HEK293 (cell line): ENCODE measurements around the gene FNDC3A.

ENCODE experiments used
- KLF9 ChIP-seq: fragments of 450-650 bp; formaldehyde crosslinking; IDR thresholded peaks from 2 replicates; pipeline ENCODE4 v1.5.1; 2016; ENCODE audit warnings: missing biosample characterization, missing genetic modification characterization, low read depth
- MEIS1 ChIP-seq: sonication (generic); formaldehyde crosslinking; IDR thresholded peaks from 2 replicates; pipeline ENCODE4 v1.8.1; 2022; ENCODE audit warnings: missing genetic modification reagents, mild to moderate bottlenecking, borderline replicate concordance
- MZF1 ChIP-seq: fragments of 450-650 bp; formaldehyde crosslinking; IDR thresholded peaks from 2 replicates; pipeline ENCODE4 v1.5.1; 2017; ENCODE audit warnings: missing biosample characterization, missing genetic modification characterization, borderline replicate concordance
- SETDB1 ChIP-seq: IDR thresholded peaks from one replicate; pipeline ENCODE4 v1.6.1; 2017; ENCODE audit warnings: mild to moderate bottlenecking, low read length, moderate library complexity, mixed read lengths; ENCODE audit not compliant: insufficient read length
- ZBTB20 ChIP-seq: fragments of 450-650 bp; formaldehyde crosslinking; IDR thresholded peaks from 2 replicates; pipeline ENCODE4 v1.5.1; 2016; ENCODE audit warnings: missing biosample characterization, missing genetic modification characterization
- ZNF112 ChIP-seq: fragments of 450-650 bp; formaldehyde crosslinking; IDR thresholded peaks from 2 replicates; pipeline ENCODE4 v1.5.0; 2017; ENCODE audit warnings: missing biosample characterization, missing genetic modification characterization
- ZNF140 ChIP-seq: fragments of 450-650 bp; formaldehyde crosslinking; IDR thresholded peaks from 2 replicates; pipeline ENCODE4 v1.5.1; 2016; ENCODE audit warnings: missing biosample characterization, missing genetic modification characterization
- ZNF155 ChIP-seq: fragments of 450-650 bp; formaldehyde crosslinking; IDR thresholded peaks from 2 replicates; pipeline ENCODE4 v1.5.1; 2016; ENCODE audit warnings: missing biosample characterization, missing genetic modification characterization
- ZNF266 ChIP-seq: fragments of 450-650 bp; formaldehyde crosslinking; IDR thresholded peaks from 2 replicates; pipeline ENCODE4 v1.5.1; 2016; ENCODE audit warnings: missing biosample characterization, missing genetic modification characterization, low read depth
- ZNF274 ChIP-seq, 2 experiments: fragments of 200-500 bp in 1 of 2; fragments of 450-650 bp in 1 of 2; sonication (Bioruptor generic) in 1 of 2; formaldehyde crosslinking in 1 of 2; IDR thresholded peaks; 2 replicates each; pipeline versions ENCODE4 v1.5.1 to v1.6.1; 2014 to 2016; ENCODE audit warnings: borderline replicate concordance in 1 of 2, inconsistent platforms in 1 of 2, low read length in 1 of 2, missing biosample characterization in 1 of 2, missing genetic modification characterization in 1 of 2
- ZNF37A ChIP-seq: fragments of 450-650 bp; IDR thresholded peaks from 2 replicates; pipeline ENCODE4 v1.5.1; 2018; ENCODE audit warnings: missing biosample characterization, missing genetic modification characterization
- ZNF416 ChIP-seq: fragments of 450-650 bp; formaldehyde crosslinking; IDR thresholded peaks from 2 replicates; pipeline ENCODE4 v1.5.1; 2016; ENCODE audit warnings: missing biosample characterization, missing genetic modification characterization
- ZNF514 ChIP-seq: fragments of 450-650 bp; formaldehyde crosslinking; IDR thresholded peaks from 2 replicates; pipeline ENCODE4 v1.5.1; 2016; ENCODE audit warnings: missing biosample characterization, missing genetic modification characterization
- ZNF660 ChIP-seq: fragments of 450-650 bp; IDR thresholded peaks from 2 replicates; pipeline ENCODE4 v1.5.1; 2018; ENCODE audit warnings: missing biosample characterization, mild to moderate bottlenecking, missing genetic modification characterization
- ZNF664 ChIP-seq: fragments of 450-650 bp; formaldehyde crosslinking; IDR thresholded peaks from 2 replicates; pipeline ENCODE4 v1.5.1; 2016; ENCODE audit warnings: missing biosample characterization, missing genetic modification characterization
- ZNF837 ChIP-seq: fragments of 450-650 bp; formaldehyde crosslinking; IDR thresholded peaks from 2 replicates; pipeline ENCODE4 v1.5.1; 2016; ENCODE audit warnings: missing biosample characterization, missing genetic modification characterization
- ZSCAN16 ChIP-seq: fragments of 450-650 bp; formaldehyde crosslinking; IDR thresholded peaks from 2 replicates; pipeline ENCODE4 v1.5.1; 2016; ENCODE audit warnings: missing biosample characterization, missing genetic modification characterization
- TF ChIP-seq, protein P1 (sequence below): fragments of 450-650 bp; formaldehyde crosslinking; IDR thresholded peaks from 2 replicates; pipeline ENCODE4 v1.5.1; 2016; ENCODE audit warnings: missing biosample characterization, missing genetic modification characterization
- TF ChIP-seq, protein P2 (sequence below): fragments of 450-650 bp; IDR thresholded peaks from 2 replicates; pipeline ENCODE4 v1.5.1; 2018; ENCODE audit warnings: missing biosample characterization, mild to moderate bottlenecking, missing genetic modification characterization
- TF ChIP-seq, protein P3 (sequence below): fragments of 450-650 bp; formaldehyde crosslinking; IDR thresholded peaks from 2 replicates; pipeline ENCODE4 v1.5.1; 2016; ENCODE audit warnings: missing biosample characterization, missing genetic modification characterization, borderline replicate concordance
- TF ChIP-seq, protein P4 (sequence below): fragments of 450-650 bp; formaldehyde crosslinking; IDR thresholded peaks from 2 replicates; pipeline ENCODE4 v1.5.1; 2016; ENCODE audit warnings: missing biosample characterization, missing genetic modification characterization
- TF ChIP-seq, protein P5 (sequence below): fragments of 450-650 bp; formaldehyde crosslinking; IDR thresholded peaks from 2 replicates; pipeline ENCODE4 v1.5.1; 2016; ENCODE audit warnings: missing biosample characterization, missing genetic modification characterization
- TF ChIP-seq, protein P6 (sequence below): fragments of 450-650 bp; formaldehyde crosslinking; optimal IDR thresholded peaks from 2 replicates; pipeline ENCODE3; 2016; ENCODE audit warnings: missing biosample characterization, mild to moderate bottlenecking, missing genetic modification characterization

The FNDC3A gene

DNA sequence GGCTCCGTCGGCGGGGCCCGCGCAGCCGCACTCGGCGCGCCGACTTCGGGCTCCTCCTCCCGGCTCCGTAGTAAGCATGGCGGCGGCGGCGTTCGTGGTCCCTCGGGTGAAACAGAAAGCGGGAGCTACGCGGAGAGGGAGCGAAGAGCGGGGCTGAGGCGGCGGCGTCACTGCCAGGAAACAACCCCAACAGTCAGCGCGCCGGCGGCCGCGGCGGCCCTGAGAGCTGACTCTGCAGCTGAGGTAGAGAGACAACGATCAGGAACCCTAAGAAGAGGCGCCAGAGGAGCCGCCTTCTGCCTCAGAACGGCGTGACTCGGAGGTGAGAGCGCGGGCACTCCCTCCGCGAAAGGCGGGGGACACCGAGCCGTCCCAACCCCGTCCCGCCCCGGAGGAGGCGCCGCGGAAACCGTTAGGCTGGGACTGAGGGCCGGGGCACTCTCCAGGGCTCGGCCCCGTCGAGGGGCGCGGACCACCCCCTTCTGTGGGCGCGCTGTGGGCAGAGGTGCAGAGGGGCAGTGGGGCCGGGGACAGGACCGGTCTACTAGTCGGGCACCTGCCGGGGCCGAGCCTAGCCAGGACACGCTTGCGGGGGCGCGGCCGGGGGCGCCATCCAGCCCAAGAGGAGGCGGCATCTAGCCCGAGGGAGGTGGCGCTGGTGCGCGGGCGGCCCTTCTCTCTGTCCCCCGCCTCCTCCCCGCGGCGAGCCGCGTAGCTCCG is at the start of gene FNDC3A (continued):
- TF ChIP-seq, protein P1, sequence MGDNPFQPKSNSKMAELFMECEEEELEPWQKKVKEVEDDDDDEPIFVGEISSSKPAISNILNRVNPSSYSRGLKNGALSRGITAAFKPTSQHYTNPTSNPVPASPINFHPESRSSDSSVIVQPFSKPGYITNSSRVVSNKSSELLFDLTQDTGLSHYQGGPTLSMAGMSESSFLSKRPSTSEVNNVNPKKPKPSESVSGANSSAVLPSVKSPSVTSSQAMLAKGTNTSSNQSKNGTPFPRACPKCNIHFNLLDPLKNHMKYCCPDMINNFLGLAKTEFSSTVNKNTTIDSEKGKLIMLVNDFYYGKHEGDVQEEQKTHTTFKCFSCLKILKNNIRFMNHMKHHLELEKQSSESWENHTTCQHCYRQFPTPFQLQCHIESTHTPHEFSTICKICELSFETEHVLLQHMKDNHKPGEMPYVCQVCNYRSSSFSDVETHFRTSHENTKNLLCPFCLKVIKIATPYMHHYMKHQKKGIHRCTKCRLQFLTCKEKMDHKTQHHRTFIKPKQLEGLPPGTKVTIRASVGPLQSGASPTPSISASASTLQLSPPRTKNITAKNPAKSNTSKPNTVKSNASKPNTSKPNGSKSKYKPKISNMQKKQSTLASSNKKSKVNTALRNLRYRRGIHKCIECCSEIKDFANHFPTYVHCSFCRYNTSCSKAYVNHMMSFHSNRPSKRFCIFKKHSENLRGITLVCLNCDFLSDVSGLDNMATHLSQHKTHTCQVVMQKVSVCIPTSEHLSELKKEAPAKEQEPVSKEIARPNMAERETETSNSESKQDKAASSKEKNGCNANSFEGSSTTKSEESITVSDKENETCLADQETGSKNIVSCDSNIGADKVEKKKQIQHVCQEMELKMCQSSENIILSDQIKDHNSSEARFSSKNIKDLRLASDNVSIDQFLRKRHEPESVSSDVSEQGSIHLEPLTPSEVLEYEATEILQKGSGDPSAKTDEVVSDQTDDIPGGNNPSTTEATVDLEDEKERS (tag by site-specific recombination): no peak
- no peak for TF ChIP-seq MZF1 (tag by site-specific recombination)
- TF ChIP-seq ZNF266 (tag by site-specific recombination): no peak
- TF ChIP-seq ZNF37A (tag by site-specific recombination): no peak
- TF ChIP-seq KLF9: peak; percentile 91
- no peak for TF ChIP-seq ZNF416 (tag by site-specific recombination)
- TF ChIP-seq ZNF664 (tag by site-specific recombination): no peak
- TF ChIP-seq, protein P2, sequence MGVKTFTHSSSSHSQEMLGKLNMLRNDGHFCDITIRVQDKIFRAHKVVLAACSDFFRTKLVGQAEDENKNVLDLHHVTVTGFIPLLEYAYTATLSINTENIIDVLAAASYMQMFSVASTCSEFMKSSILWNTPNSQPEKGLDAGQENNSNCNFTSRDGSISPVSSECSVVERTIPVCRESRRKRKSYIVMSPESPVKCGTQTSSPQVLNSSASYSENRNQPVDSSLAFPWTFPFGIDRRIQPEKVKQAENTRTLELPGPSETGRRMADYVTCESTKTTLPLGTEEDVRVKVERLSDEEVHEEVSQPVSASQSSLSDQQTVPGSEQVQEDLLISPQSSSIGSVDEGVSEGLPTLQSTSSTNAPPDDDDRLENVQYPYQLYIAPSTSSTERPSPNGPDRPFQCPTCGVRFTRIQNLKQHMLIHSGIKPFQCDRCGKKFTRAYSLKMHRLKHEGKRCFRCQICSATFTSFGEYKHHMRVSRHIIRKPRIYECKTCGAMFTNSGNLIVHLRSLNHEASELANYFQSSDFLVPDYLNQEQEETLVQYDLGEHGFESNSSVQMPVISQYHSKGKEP (tag by site-specific recombination): no peak
- TF ChIP-seq ZNF140 (tag by site-specific recombination): no peak
- TF ChIP-seq ZSCAN16: no peak
- no peak for TF ChIP-seq SETDB1
- TF ChIP-seq ZNF155 (tag by site-specific recombination): no peak
- TF ChIP-seq, protein P3, sequence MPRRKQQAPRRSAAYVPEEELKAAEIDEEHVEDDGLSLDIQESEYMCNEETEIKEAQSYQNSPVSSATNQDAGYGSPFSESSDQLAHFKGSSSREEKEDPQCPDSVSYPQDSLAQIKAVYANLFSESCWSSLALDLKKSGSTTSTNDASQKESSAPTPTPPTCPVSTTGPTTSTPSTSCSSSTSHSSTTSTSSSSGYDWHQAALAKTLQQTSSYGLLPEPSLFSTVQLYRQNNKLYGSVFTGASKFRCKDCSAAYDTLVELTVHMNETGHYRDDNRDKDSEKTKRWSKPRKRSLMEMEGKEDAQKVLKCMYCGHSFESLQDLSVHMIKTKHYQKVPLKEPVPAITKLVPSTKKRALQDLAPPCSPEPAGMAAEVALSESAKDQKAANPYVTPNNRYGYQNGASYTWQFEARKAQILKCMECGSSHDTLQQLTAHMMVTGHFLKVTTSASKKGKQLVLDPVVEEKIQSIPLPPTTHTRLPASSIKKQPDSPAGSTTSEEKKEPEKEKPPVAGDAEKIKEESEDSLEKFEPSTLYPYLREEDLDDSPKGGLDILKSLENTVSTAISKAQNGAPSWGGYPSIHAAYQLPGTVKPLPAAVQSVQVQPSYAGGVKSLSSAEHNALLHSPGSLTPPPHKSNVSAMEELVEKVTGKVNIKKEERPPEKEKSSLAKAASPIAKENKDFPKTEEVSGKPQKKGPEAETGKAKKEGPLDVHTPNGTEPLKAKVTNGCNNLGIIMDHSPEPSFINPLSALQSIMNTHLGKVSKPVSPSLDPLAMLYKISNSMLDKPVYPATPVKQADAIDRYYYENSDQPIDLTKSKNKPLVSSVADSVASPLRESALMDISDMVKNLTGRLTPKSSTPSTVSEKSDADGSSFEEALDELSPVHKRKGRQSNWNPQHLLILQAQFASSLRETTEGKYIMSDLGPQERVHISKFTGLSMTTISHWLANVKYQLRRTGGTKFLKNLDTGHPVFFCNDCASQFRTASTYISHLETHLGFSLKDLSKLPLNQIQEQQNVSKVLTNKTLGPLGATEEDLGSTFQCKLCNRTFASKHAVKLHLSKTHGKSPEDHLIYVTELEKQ: no peak
- TF ChIP-seq, protein P4, sequence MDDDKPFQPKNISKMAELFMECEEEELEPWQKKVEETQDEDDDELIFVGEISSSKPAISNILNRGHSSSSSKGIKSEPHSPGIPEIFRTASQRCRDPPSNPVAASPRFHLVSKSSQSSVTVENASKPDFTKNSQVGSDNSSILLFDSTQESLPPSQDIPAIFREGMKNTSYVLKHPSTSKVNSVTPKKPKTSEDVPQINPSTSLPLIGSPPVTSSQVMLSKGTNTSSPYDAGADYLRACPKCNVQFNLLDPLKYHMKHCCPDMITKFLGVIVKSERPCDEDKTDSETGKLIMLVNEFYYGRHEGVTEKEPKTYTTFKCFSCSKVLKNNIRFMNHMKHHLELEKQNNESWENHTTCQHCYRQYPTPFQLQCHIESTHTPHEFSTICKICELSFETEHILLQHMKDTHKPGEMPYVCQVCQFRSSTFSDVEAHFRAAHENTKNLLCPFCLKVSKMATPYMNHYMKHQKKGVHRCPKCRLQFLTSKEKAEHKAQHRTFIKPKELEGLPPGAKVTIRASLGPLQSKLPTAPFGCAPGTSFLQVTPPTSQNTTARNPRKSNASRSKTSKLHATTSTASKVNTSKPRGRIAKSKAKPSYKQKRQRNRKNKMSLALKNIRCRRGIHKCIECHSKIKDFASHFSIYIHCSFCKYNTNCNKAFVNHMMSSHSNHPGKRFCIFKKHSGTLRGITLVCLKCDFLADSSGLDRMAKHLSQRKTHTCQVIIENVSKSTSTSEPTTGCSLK (tag by site-specific recombination): no peak
- no peak for TF ChIP-seq MEIS1
- TF ChIP-seq ZNF660 (tag by site-specific recombination): 0 out of 2 replicates have a peak, but pooled peaks have one; percentile 34
- TF ChIP-seq ZNF274 (IDR thresholded peaks at IDR 0.05; ENCODE audit: low read length): no peak
- no peak for TF ChIP-seq ZNF274 (tag by site-specific recombination; IDR thresholded peaks at IDR 0.05; ENCODE audit: borderline replicate concordance)
- no peak for TF ChIP-seq ZNF837 (tag by site-specific recombination)
- TF ChIP-seq ZNF112 (tag by site-specific recombination): no peak
- no peak for TF ChIP-seq ZNF514 (tag by site-specific recombination)
- TF ChIP-seq, protein P5, sequence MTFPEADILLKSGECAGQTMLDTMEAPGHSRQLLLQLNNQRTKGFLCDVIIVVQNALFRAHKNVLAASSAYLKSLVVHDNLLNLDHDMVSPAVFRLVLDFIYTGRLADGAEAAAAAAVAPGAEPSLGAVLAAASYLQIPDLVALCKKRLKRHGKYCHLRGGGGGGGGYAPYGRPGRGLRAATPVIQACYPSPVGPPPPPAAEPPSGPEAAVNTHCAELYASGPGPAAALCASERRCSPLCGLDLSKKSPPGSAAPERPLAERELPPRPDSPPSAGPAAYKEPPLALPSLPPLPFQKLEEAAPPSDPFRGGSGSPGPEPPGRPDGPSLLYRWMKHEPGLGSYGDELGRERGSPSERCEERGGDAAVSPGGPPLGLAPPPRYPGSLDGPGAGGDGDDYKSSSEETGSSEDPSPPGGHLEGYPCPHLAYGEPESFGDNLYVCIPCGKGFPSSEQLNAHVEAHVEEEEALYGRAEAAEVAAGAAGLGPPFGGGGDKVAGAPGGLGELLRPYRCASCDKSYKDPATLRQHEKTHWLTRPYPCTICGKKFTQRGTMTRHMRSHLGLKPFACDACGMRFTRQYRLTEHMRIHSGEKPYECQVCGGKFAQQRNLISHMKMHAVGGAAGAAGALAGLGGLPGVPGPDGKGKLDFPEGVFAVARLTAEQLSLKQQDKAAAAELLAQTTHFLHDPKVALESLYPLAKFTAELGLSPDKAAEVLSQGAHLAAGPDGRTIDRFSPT: peak; percentile 98
- TF ChIP-seq, protein P6, sequence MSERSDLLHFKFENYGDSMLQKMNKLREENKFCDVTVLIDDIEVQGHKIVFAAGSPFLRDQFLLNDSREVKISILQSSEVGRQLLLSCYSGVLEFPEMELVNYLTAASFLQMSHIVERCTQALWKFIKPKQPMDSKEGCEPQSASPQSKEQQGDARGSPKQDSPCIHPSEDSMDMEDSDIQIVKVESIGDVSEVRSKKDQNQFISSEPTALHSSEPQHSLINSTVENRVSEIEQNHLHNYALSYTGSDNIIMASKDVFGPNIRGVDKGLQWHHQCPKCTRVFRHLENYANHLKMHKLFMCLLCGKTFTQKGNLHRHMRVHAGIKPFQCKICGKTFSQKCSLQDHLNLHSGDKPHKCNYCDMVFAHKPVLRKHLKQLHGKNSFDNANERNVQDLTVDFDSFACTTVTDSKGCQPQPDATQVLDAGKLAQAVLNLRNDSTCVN (tag by site-specific recombination): peak; percentile 99
- peak; percentile 83 for TF ChIP-seq ZBTB20
